ENCODE results near the gene LAIR1.
"Not testable (repeated sequence)": the region's sequence is repeated elsewhere in the genome, so short reads cannot be mapped to it uniquely, and the experiment has no call there.

The LAIR1 gene

GRCh38 chr19:54379187-54379678, 14.5 kb upstream of the LAIR1 start:
- no peak for DNase-seq (ENCODE audit: low read depth, low spot score)
- H3K27ac ChIP-seq: no peak overlapping the region

GRCh38 chr19:54376610-54377285, 12.0 kb upstream of the LAIR1 start:
- no peak for DNase-seq (ENCODE audit: low read depth, low spot score)
- no peak overlapping the region for H3K27ac ChIP-seq

GRCh38 chr19:54375181-54375938, 10.6 kb upstream of the LAIR1 start:
- not testable (repeated sequence) for DNase-seq (ENCODE audit: low read depth, low spot score); H3K27ac ChIP-seq

- DNase-seq (ENCODE audit: low read depth, low spot score): no peak
- H3K27ac ChIP-seq: no peak overlapping the region
These were observed 9.3 kb upstream of the LAIR1 start for GRCh38 chr19:54373781-54374631.

GRCh38 chr19:54371453-54371852, 6.7 kb upstream of the LAIR1 start:
- H3K27ac ChIP-seq; DNase-seq (ENCODE audit: low read depth, low spot score): not testable (repeated sequence)

- H3K27ac ChIP-seq; DNase-seq (ENCODE audit: low read depth, low spot score): not testable (repeated sequence)
These were observed 5.7 kb upstream of the LAIR1 start for GRCh38 chr19:54370434-54370796.

- not testable (repeated sequence) for DNase-seq (ENCODE audit: low read depth, low spot score); H3K27ac ChIP-seq
These were observed 5.1 kb upstream of the LAIR1 start for GRCh38 chr19:54369688-54370433.

- H3K27ac ChIP-seq: no peak overlapping the region
- DNase-seq (ENCODE audit: low read depth, low spot score): no peak
These were observed 4.5 kb upstream of the LAIR1 start for GRCh38 chr19:54369082-54369687.

- H3K27ac ChIP-seq: no peak overlapping the region
- no peak for DNase-seq (ENCODE audit: low read depth, low spot score)
These were observed 2.1 kb upstream of the LAIR1 start for GRCh38 chr19:54366811-54367210.

GRCh38 chr19:54365798-54366197, 1.1 kb upstream of the LAIR1 start:
- not testable (repeated sequence) for DNase-seq (ENCODE audit: low read depth, low spot score); H3K27ac ChIP-seq

GRCh38 chr19:54361680-54362422, 2.9 kb downstream of the LAIR1 start:
- not testable (repeated sequence) for H3K27ac ChIP-seq; DNase-seq (ENCODE audit: low read depth, low spot score)

GRCh38 chr19:54359149-54359820, 5.4 kb downstream of the LAIR1 start:
- not testable (repeated sequence) for H3K27ac ChIP-seq; DNase-seq (ENCODE audit: low read depth, low spot score)

GRCh38 chr19:54357381-54357780, 7.3 kb downstream of the LAIR1 start:
- no peak overlapping the region for H3K27ac ChIP-seq
- no peak for DNase-seq (ENCODE audit: low read depth, low spot score)

- no peak overlapping the region for H3K27ac ChIP-seq
- DNase-seq (ENCODE audit: low read depth, low spot score): no peak
These were observed 8.2 kb downstream of the LAIR1 start for GRCh38 chr19:54356444-54357056.

- DNase-seq (ENCODE audit: low read depth, low spot score): no peak
- H3K27ac ChIP-seq: no peak overlapping the region
These were observed 9.1 kb downstream of the LAIR1 start for GRCh38 chr19:54355675-54356074.

- no peak for DNase-seq (ENCODE audit: low read depth, low spot score)
- no peak overlapping the region for H3K27ac ChIP-seq
These were observed 10.0 kb downstream of the LAIR1 start for GRCh38 chr19:54354761-54355160.

GRCh38 chr19:54352546-54352945, 12.2 kb downstream of the LAIR1 start:
- DNase-seq (ENCODE audit: low read depth, low spot score): no peak
- H3K27ac ChIP-seq: no peak overlapping the region

- no peak overlapping the region for H3K27ac ChIP-seq
- DNase-seq (ENCODE audit: low read depth, low spot score): no peak
These were observed 12.7 kb downstream of the LAIR1 start for GRCh38 chr19:54352041-54352440.

Measured in epithelial cell of prostate (primary cell).